K562 (cell line): ENCODE results near the gene SUPT7L. TPM values are rescaled to one million over a fixed set of nuclear protein-coding genes. Genes with fewer than 3 reads are reported as not detected.

Experiments
- BCOR ChIP-seq: fragments of 450-650 bp; IDR thresholded peaks from 2 replicates; pipeline ENCODE4 v1.6.1; 2016
- CBFA2T3 ChIP-seq: fragments of 450-650 bp; IDR thresholded peaks from 2 replicates; pipeline ENCODE4 v1.6.1; 2017
- CEBPG ChIP-seq, 3 experiments: fragments of 200-800 bp in 1 of 3; sonication (Bioruptor generic) in 1 of 3; sonication (generic) in 1 of 3; formaldehyde crosslinking in 1 of 3; IDR thresholded peaks in 2 of 3; conservative IDR thresholded peaks in 1 of 3; 2 replicates each; pipeline versions ENCODE4 v1.6.1 to v1.8.0; 2016 to 2022; ENCODE audit warnings: missing compliant biosample characterization in 2 of 3, missing genetic modification characterization in 2 of 3, mild to moderate bottlenecking in 1 of 3, missing genetic modification reagents in 1 of 3
- DLX4 ChIP-seq: fragments of 250-450 bp; sonication (Bioruptor Pico); IDR thresholded peaks from 2 replicates; pipeline ENCODE4 v1.6.1; 2021; ENCODE audit warnings: mild to moderate bottlenecking
- ESRRB ChIP-seq: fragments of 250-450 bp; sonication (Bioruptor Pico); IDR thresholded peaks from 2 replicates; pipeline ENCODE4 v1.5.0; 2020; ENCODE audit warnings: mild to moderate bottlenecking, moderate library complexity, borderline replicate concordance
- FOXA3 ChIP-seq, 2 experiments: fragments of 450-650 bp in 1 of 2; sonication (generic) in 1 of 2; formaldehyde crosslinking; IDR thresholded peaks in 1 of 2; conservative IDR thresholded peaks in 1 of 2; 2 replicates each; pipeline versions ENCODE4 v1.4.0 to v1.8.0; 2020 to 2022; ENCODE audit warnings: mild to moderate bottlenecking in 2 of 2, missing genetic modification reagents in 1 of 2
- HCFC1 ChIP-seq: IDR thresholded peaks from 2 replicates; pipeline ENCODE4 v1.6.1; 2012; ENCODE audit warnings: low read depth, low read length, improper control_type of control experiment
- HNRNPK ChIP-seq: fragments of 200-400 bp; formaldehyde crosslinking; IDR thresholded peaks from one replicate; pipeline ENCODE4 v1.6.1; 2018; ENCODE audit warnings: mild to moderate bottlenecking, low read depth, low read length; ENCODE audit not compliant: poor library complexity, severe bottlenecking
- KDM5B ChIP-seq: fragments of 200-600 bp; sonication (generic); IDR thresholded peaks from 2 replicates; pipeline ENCODE4 v1.6.1; 2012; ENCODE audit warnings: low read depth, mild to moderate bottlenecking, moderate library complexity, low read length, control low read depth, inconsistent platforms; ENCODE audit not compliant: insufficient replicate concordance
- KLF1 ChIP-seq: fragments of 450-650 bp; IDR thresholded peaks from 2 replicates; pipeline ENCODE4 v1.6.1; 2016; ENCODE audit warnings: missing genetic modification characterization, missing compliant biosample characterization
- L3MBTL2 ChIP-seq: fragments of 450-650 bp; IDR thresholded peaks from 2 replicates; pipeline ENCODE4 v1.6.1; 2016; ENCODE audit warnings: mild to moderate bottlenecking, moderate library complexity
- MAFF ChIP-seq: IDR thresholded peaks from 2 replicates; pipeline ENCODE4 v1.6.1; 2012; ENCODE audit warnings: low read length, improper control_type of control experiment
- MAFG ChIP-seq: fragments of 450-650 bp; conservative IDR thresholded peaks from 2 replicates; pipeline ENCODE4 v1.6.1; 2016; ENCODE audit warnings: missing genetic modification characterization, missing compliant biosample characterization
- MAFK ChIP-seq: IDR thresholded peaks from 2 replicates; pipeline ENCODE4 v1.6.1; 2011; ENCODE audit warnings: low read length, improper control_type of control experiment
- MLX ChIP-seq, 2 experiments: fragments of 450-650 bp in 1 of 2; sonication (generic) in 1 of 2; formaldehyde crosslinking; conservative IDR thresholded peaks; 2 replicates each; pipeline versions ENCODE4 v1.4.0 to v1.8.1; 2020 to 2022; ENCODE audit warnings: mild to moderate bottlenecking in 1 of 2, missing genetic modification reagents in 1 of 2
- PBX2 ChIP-seq, 2 experiments: IDR thresholded peaks in 1 of 2; conservative IDR thresholded peaks in 1 of 2; 2 replicates each; pipeline ENCODE4 v1.6.1; 2016; ENCODE audit warnings: low read depth in 2 of 2, mild to moderate bottlenecking in 1 of 2, missing compliant biosample characterization in 1 of 2, missing genetic modification characterization in 1 of 2, moderate library complexity in 1 of 2
- PRMT5 ChIP-seq: sonication (generic); formaldehyde crosslinking; IDR thresholded peaks from 2 replicates; pipeline ENCODE4 v1.5.0; 2020; ENCODE audit warnings: missing genetic modification reagents
- PTRF ChIP-seq: fragments of 450-650 bp; IDR thresholded peaks from 2 replicates; pipeline ENCODE4 v1.6.1; 2016; ENCODE audit warnings: mild to moderate bottlenecking, missing genetic modification characterization, missing compliant biosample characterization
- SMARCA4 ChIP-seq: fragments of 450-650 bp; IDR thresholded peaks from 2 replicates; pipeline ENCODE4 v1.6.1; 2016
- TCFL5 ChIP-seq: fragments of 250-450 bp; sonication (Bioruptor Pico); conservative IDR thresholded peaks from 2 replicates; pipeline ENCODE4 v1.6.1; 2021; ENCODE audit warnings: mild to moderate bottlenecking, moderate library complexity, matching md5 sums
- ZC3H11A ChIP-seq: IDR thresholded peaks from 2 replicates; pipeline ENCODE4 v1.6.1; 2012; ENCODE audit warnings: low read depth, low read length, improper control_type of control experiment
- ZNF175 ChIP-seq: fragments of 200-800 bp; sonication (Bioruptor generic); IDR thresholded peaks from 2 replicates; pipeline ENCODE4 v1.6.1; 2016; ENCODE audit warnings: low read depth, mild to moderate bottlenecking, missing genetic modification characterization, missing compliant biosample characterization
- ZNF24 ChIP-seq: fragments of 450-650 bp; IDR thresholded peaks from 2 replicates; pipeline ENCODE4 v1.6.1; 2016
- ZNF311 ChIP-seq: fragments of 250-450 bp; sonication (Bioruptor Pico); IDR thresholded peaks from 2 replicates; pipeline ENCODE4 v1.4.0; 2020; ENCODE audit warnings: mild to moderate bottlenecking, moderate library complexity
- ZNF316 ChIP-seq: fragments of 450-650 bp; IDR thresholded peaks from 2 replicates; pipeline ENCODE4 v1.6.1; 2016
- ZZZ3 ChIP-seq: fragments of 450-650 bp; IDR thresholded peaks from 2 replicates; pipeline ENCODE4 v1.6.1; 2016; ENCODE audit warnings: antibody characterized with exemption, mild to moderate bottlenecking, moderate library complexity
- polyA plus RNA-seq, 8 experiments: library from polyadenylated mRNA; depleted of rRNA in 4 of 8; stranded (reverse) in 5 of 8; unstranded in 3 of 8; fragments of >200 nt; fragmentation: Nextera tagmentation in 2 of 8; fragmentation: Illumina TruSeq in 1 of 8; extraction: Ambion mirVana in 2 of 8; extraction: Trizol in 1 of 8; gene quantifications; 2 replicates each; pipeline versions ENCODE4 v1.2.1 to v1.2.3, GENCODE V29; 2011 to 2014; ENCODE audit warnings: inconsistent platforms in 1 of 8, missing spikeins in 1 of 8
- total RNA-seq, 7 experiments: library from RNA; depleted of rRNA in 6 of 7; stranded (reverse); fragments of >200 nt in 6 of 7; fragmentation: Illumina TruSeq in 2 of 7; extraction: Trizol in 2 of 7; gene quantifications; 2 replicates each; pipeline versions ENCODE4 v1.2.1 to v1.2.3, GENCODE V29; 2011 to 2021; ENCODE audit warnings: low replicate concordance in 1 of 7

SUPT7L gene
- total and polyA plus RNA-seq, 9 of the 15 experiments (the other 6 are each of a cell fraction or from before 2014, with no cell fraction given), result 22.0 to 72.8 (median 40.2) TPM

GRCh38 chr2:27705851-27706622 lies 42.6 kb upstream of the SUPT7L start (continued):
- no peak for TF ChIP-seq PBX2 (CRISPR knock-in tag; IDR thresholded peaks at IDR 0.05; ENCODE audit: low read depth)
- TF ChIP-seq PBX2 (tag; conservative IDR thresholded peaks at IDR 0.05; ENCODE audit: low read depth), result no peak
- no peak for TF ChIP-seq HNRNPK
- peak; percentile 7; the same call in 1 of the 2 replicates for TF ChIP-seq MAFF
- no peak for TF ChIP-seq BCOR
- no peak for TF ChIP-seq ZZZ3
- TF ChIP-seq ZNF24, result no peak
- TF ChIP-seq KDM5B, result no peak
- peak; percentile 55 for TF ChIP-seq MAFK
- TF ChIP-seq HCFC1, result no peak
- 0 out of 2 replicates have a peak, but pooled peaks have one; percentile 49 for TF ChIP-seq SMARCA4
- no peak for TF ChIP-seq DLX4 (CRISPR knock-in tag)
- no peak for TF ChIP-seq ESRRB
- TF ChIP-seq MAFG (tag), result peak; percentile 68
- TF ChIP-seq ZC3H11A, result no peak
- no peak for TF ChIP-seq L3MBTL2
- peak; percentile 49; the same call in 1 of the 2 replicates for TF ChIP-seq ZNF316
- no peak for TF ChIP-seq TCFL5 (CRISPR knock-in tag)
- TF ChIP-seq ZNF311 (CRISPR knock-in tag), result no peak
- TF ChIP-seq CEBPG (CRISPR knock-in tag; IDR thresholded peaks at IDR 0.05), result no peak
- TF ChIP-seq CEBPG (tag; conservative IDR thresholded peaks at IDR 0.05 in 1 of 2, IDR thresholded peaks at IDR 0.05 in 1 of 2), result no peak; a peak in 1 of 4 replicates
- no peak for TF ChIP-seq CBFA2T3
- TF ChIP-seq ZNF175 (CRISPR knock-in tag), result peak; percentile 34; the same call in 1 of the 2 replicates
- no peak for TF ChIP-seq MLX (CRISPR knock-in tag; conservative IDR thresholded peaks at IDR 0.05)
- no peak for TF ChIP-seq PRMT5 (CRISPR knock-in tag)
- no peak for TF ChIP-seq FOXA3 (CRISPR knock-in tag; conservative IDR thresholded peaks at IDR 0.05 in 1 of 2, IDR thresholded peaks at IDR 0.05 in 1 of 2)
- TF ChIP-seq KLF1 (tag), result no peak
- TF ChIP-seq PTRF, result no peak
